GM23338 (cell line): ENCODE data around the gene RFFL. TPM values are rescaled to one million over a fixed set of nuclear protein-coding genes. Genes with fewer than 3 reads are reported as not detected.

Source experiments
- ATAC-seq: fragments of 200-7000 bp; cut with Tn5 transposase; 3 replicates; pipeline ENCODE4 v1.9.1; 2020
- DNase-seq: peaks from one replicate; pipeline ENCODE4 v3.0.0-alpha.2; 2015; ENCODE audit warnings: low spot score
- H2AFZ ChIP-seq: fragments of 200-600 bp; sonication (generic); 2 replicates; pipeline ENCODE4 v1.8.0; 2016; ENCODE audit warnings: antibody characterized with exemption, mild to moderate bottlenecking, moderate library complexity
- H3F3A ChIP-seq: fragments of 200-600 bp; sonication (generic); replicated peaks from 2 replicates; pipeline ENCODE4 v1.8.0; 2017; ENCODE audit warnings: antibody characterized with exemption, mixed run types, low read depth
- H3K27ac ChIP-seq: fragments of 200-600 bp; sonication (generic); 2 replicates; pipeline ENCODE4 v1.6.1; 2016; ENCODE audit warnings: low read depth
- H3K27me3 ChIP-seq: fragments of 200-600 bp; sonication (generic); 2 replicates; pipeline ENCODE4 v1.8.0; 2016; ENCODE audit warnings: mild to moderate bottlenecking, mixed run types, moderate library complexity; ENCODE audit not compliant: insufficient read depth
- H3K36me3 ChIP-seq: fragments of 200-600 bp; sonication (generic); 2 replicates; pipeline ENCODE4 v1.8.0; 2016; ENCODE audit warnings: mild to moderate bottlenecking; ENCODE audit not compliant: insufficient read depth
- H3K4me1 ChIP-seq: fragments of 200-600 bp; sonication (generic); 2 replicates; pipeline ENCODE4 v1.8.0; 2016; ENCODE audit warnings: mild to moderate bottlenecking, moderate library complexity; ENCODE audit not compliant: insufficient read depth
- H3K4me2 ChIP-seq: fragments of 200-600 bp; sonication (generic); 2 replicates; pipeline ENCODE4 v1.7.1; 2017; ENCODE audit warnings: mixed run types
- H3K4me3 ChIP-seq: fragments of 200-600 bp; sonication (generic); 2 replicates; pipeline ENCODE4 v1.6.1; 2016; ENCODE audit warnings: mixed run types
- H3K79me2 ChIP-seq: fragments of 200-600 bp; sonication (generic); replicated peaks from 2 replicates; pipeline ENCODE4 v1.8.0; 2017; ENCODE audit warnings: mild to moderate bottlenecking; ENCODE audit not compliant: insufficient read depth
- H3K9me2 ChIP-seq: fragments of 200-600 bp; sonication (generic); 2 replicates; pipeline ENCODE4 v1.8.0; 2017; ENCODE audit not compliant: insufficient read depth
- H4K20me1 ChIP-seq: fragments of 200-600 bp; sonication (generic); replicated peaks from 2 replicates; pipeline ENCODE4 v1.8.0; 2017; ENCODE audit warnings: mild to moderate bottlenecking; ENCODE audit not compliant: insufficient read depth
- H3K27ac Mint-ChIP-seq: 2 replicates; pipeline ENCODE4 v1.8.0; 2020; ENCODE audit warnings: inconsistent platforms, mild to moderate bottlenecking, moderate library complexity, mixed read lengths
- H3K27me3 Mint-ChIP-seq: 3 replicates; pipeline ENCODE4 v1.8.0; 2022; ENCODE audit warnings: low read depth, mild to moderate bottlenecking, moderate library complexity, mixed read lengths, inconsistent platforms; ENCODE audit not compliant: insufficient read depth, poor library complexity
- H3K36me3 Mint-ChIP-seq: 3 replicates; pipeline ENCODE4 v1.8.0; 2021; ENCODE audit warnings: low read depth, mild to moderate bottlenecking, inconsistent platforms, moderate library complexity, mixed read lengths
- H3K4me1 Mint-ChIP-seq: 3 replicates; pipeline ENCODE4 v1.8.0; 2020; ENCODE audit warnings: mild to moderate bottlenecking, inconsistent platforms, mixed read lengths
- H3K4me3 Mint-ChIP-seq: 3 replicates; pipeline ENCODE4 v1.8.0; 2021; ENCODE audit warnings: moderate library complexity, mild to moderate bottlenecking, inconsistent platforms, mixed read lengths
- H3K9me3 Mint-ChIP-seq: 3 replicates; pipeline ENCODE4 v1.8.0; 2020; ENCODE audit warnings: moderate library complexity, mild to moderate bottlenecking, inconsistent platforms, mixed read lengths
- EZH2 ChIP-seq: fragments of 200-600 bp; sonication (generic); IDR thresholded peaks from one replicate; pipeline ENCODE4 v1.8.0; 2017; ENCODE audit warnings: antibody characterized with exemption, mild to moderate bottlenecking, low read depth; ENCODE audit not compliant: unreplicated experiment
- EZH2phosphoT487 ChIP-seq: fragments of 200-600 bp; sonication (generic); IDR thresholded peaks from one replicate; pipeline ENCODE4 v1.8.1; 2018; ENCODE audit warnings: antibody characterized with exemption; ENCODE audit not compliant: unreplicated experiment
- JUNB ChIP-seq: IDR thresholded peaks from one replicate; pipeline ENCODE4 v1.6.1; 2016; ENCODE audit warnings: antibody characterized with exemption; ENCODE audit not compliant: unreplicated experiment
- NANOG ChIP-seq: IDR thresholded peaks from 2 replicates; pipeline ENCODE4 v1.6.1; 2016; ENCODE audit warnings: antibody characterized with exemption, borderline replicate concordance
- POLR2AphosphoS5 ChIP-seq: IDR thresholded peaks from 2 replicates; pipeline ENCODE4 v1.6.1; 2016; ENCODE audit warnings: antibody characterized with exemption, low read depth
- STAT1 ChIP-seq: IDR thresholded peaks from one replicate; pipeline ENCODE4 v1.6.1; 2016; ENCODE audit warnings: antibody characterized with exemption; ENCODE audit not compliant: unreplicated experiment
- ZNF114 ChIP-seq: fragments of 250-450 bp; sonication (Bioruptor Pico); IDR thresholded peaks from 2 replicates; pipeline ENCODE4 v1.5.0; 2020; ENCODE audit warnings: mild to moderate bottlenecking, moderate library complexity
- ZNF331 ChIP-seq: fragments of 250-450 bp; sonication (Bioruptor Pico); IDR thresholded peaks from 2 replicates; pipeline ENCODE4 v1.5.0; 2020; ENCODE audit warnings: low read depth, mild to moderate bottlenecking, moderate library complexity
- polyA plus RNA-seq: library from polyadenylated mRNA; unstranded; fragments of >200 nt; fragmentation: Nextera tagmentation; extraction: Ambion mirVana; gene quantifications from 2 replicates; pipeline ENCODE4 v1.2.1, GENCODE V29; 2016
- total RNA-seq: library from RNA; depleted of rRNA; stranded (reverse); fragments of >200 nt; shearing (Covaris generic); gene quantifications from 2 replicates; pipeline ENCODE4 v1.2.3, GENCODE V29; 2014
- TF ChIP-seq, protein P1 (sequence below): IDR thresholded peaks from 2 replicates; pipeline ENCODE4 v1.6.1; 2016; ENCODE audit warnings: antibody characterized with exemption
- TF ChIP-seq, protein P2 (sequence below): IDR thresholded peaks from one replicate; pipeline ENCODE4 v1.6.1; 2018; ENCODE audit warnings: antibody characterized with exemption; ENCODE audit not compliant: unreplicated experiment
- TF ChIP-seq, protein P3 (sequence below): fragments of 250-450 bp; sonication (Bioruptor Pico); IDR thresholded peaks from 2 replicates; pipeline ENCODE4 v1.5.0; 2020; ENCODE audit warnings: mild to moderate bottlenecking, moderate library complexity

Gene RFFL
- total and polyA plus RNA-seq, 2 experiments from 2014 or later: 4.1 to 22.2 TPM

DNA sequence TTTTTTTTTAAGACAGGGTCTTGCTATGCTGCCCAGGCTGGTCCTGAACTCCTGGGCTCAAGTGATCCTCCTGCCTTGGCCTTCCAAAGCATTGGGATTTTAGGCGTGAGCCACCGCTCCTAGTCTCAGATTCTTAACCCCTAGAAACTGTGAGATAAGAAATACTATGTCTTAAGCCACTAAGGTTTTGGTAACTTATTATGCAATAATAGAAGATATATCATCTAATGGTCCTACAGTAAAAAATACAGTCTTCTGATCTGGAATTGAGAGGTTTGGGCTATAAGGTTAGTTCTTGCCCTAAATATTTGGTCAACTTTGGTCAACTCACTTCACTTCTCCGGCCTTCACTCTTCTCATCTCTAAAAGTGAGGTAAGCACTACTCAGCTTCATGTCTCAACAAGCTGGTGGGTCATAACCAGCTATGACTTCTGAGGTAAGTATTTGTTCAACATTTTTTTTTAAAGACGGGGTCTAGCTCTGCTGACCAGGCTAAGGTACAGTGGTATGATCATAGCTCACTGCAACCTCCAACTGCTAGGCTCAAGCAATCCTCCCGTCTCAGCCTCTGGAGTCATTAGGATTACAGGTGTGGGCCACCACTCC is 41.4 kb upstream of the RFFL start:
- H3K4me1 ChIP-seq: no peaks in the 10 kb centered on the region

DNA sequence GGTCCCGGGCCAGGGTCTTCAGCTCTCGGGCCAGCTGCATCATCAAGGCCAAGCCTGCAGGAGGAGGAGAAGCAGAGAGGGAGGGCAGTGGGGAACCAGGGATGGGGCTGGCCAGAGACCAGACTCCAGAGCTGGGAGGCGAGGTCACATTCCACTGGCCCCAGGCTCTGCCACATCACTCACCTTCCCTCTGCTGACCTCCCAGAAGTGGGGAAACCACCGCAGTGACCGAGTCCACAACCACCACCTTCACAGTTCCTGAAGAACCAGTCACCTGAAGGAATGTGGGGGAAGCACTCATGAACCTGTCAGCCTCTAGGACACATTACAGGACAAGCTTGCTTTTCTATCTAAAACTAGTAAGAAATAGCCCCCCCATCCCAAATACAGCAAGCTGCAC is 39.8 kb upstream of the RFFL start:
- H3K4me3 ChIP-seq: no peak overlapping the region
- ATAC-seq (no peak), DNase-seq (no peak)
- no peaks in the 10 kb centered on the region for H4K20me1 ChIP-seq
- H3K79me2 ChIP-seq: no peaks in the 10 kb centered on the region
- no peak overlapping the region for H3K4me2 ChIP-seq
- no peak overlapping the region for H3K27ac ChIP-seq
- no peaks in the 10 kb centered on the region for H3K9me2 ChIP-seq
- Mint-ChIP-seq H3K36me3 (peaks cover 35% of the 10 kb centered on the region), H3K4me3 (no peak overlapping the region), H3K27ac (no peak overlapping the region), H3K4me1 (no peaks in the 10 kb centered on the region), H3K9me3 (no peaks in the 10 kb centered on the region), H3K27me3 (peaks cover 2% of the 10 kb centered on the region)
- H3F3A ChIP-seq: no peaks in the 10 kb centered on the region
- H3K36me3 ChIP-seq: no peaks in the 10 kb centered on the region
- H3K4me1 ChIP-seq: no peaks in the 10 kb centered on the region
- no peaks in the 10 kb centered on the region for H3K27me3 ChIP-seq
- no peak overlapping the region for H2AFZ ChIP-seq
- no peak for TF ChIP-seq ZNF114 (CRISPR knock-in tag)
- TF ChIP-seq, protein P1, sequence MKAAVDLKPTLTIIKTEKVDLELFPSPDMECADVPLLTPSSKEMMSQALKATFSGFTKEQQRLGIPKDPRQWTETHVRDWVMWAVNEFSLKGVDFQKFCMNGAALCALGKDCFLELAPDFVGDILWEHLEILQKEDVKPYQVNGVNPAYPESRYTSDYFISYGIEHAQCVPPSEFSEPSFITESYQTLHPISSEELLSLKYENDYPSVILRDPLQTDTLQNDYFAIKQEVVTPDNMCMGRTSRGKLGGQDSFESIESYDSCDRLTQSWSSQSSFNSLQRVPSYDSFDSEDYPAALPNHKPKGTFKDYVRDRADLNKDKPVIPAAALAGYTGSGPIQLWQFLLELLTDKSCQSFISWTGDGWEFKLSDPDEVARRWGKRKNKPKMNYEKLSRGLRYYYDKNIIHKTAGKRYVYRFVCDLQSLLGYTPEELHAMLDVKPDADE: no peak
- TF ChIP-seq JUNB: no peak
- no peak for TF ChIP-seq EZH2
- TF ChIP-seq, protein P2, sequence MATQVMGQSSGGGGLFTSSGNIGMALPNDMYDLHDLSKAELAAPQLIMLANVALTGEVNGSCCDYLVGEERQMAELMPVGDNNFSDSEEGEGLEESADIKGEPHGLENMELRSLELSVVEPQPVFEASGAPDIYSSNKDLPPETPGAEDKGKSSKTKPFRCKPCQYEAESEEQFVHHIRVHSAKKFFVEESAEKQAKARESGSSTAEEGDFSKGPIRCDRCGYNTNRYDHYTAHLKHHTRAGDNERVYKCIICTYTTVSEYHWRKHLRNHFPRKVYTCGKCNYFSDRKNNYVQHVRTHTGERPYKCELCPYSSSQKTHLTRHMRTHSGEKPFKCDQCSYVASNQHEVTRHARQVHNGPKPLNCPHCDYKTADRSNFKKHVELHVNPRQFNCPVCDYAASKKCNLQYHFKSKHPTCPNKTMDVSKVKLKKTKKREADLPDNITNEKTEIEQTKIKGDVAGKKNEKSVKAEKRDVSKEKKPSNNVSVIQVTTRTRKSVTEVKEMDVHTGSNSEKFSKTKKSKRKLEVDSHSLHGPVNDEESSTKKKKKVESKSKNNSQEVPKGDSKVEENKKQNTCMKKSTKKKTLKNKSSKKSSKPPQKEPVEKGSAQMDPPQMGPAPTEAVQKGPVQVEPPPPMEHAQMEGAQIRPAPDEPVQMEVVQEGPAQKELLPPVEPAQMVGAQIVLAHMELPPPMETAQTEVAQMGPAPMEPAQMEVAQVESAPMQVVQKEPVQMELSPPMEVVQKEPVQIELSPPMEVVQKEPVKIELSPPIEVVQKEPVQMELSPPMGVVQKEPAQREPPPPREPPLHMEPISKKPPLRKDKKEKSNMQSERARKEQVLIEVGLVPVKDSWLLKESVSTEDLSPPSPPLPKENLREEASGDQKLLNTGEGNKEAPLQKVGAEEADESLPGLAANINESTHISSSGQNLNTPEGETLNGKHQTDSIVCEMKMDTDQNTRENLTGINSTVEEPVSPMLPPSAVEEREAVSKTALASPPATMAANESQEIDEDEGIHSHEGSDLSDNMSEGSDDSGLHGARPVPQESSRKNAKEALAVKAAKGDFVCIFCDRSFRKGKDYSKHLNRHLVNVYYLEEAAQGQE: no peak
- no peak for TF ChIP-seq STAT1
- TF ChIP-seq, protein P3, sequence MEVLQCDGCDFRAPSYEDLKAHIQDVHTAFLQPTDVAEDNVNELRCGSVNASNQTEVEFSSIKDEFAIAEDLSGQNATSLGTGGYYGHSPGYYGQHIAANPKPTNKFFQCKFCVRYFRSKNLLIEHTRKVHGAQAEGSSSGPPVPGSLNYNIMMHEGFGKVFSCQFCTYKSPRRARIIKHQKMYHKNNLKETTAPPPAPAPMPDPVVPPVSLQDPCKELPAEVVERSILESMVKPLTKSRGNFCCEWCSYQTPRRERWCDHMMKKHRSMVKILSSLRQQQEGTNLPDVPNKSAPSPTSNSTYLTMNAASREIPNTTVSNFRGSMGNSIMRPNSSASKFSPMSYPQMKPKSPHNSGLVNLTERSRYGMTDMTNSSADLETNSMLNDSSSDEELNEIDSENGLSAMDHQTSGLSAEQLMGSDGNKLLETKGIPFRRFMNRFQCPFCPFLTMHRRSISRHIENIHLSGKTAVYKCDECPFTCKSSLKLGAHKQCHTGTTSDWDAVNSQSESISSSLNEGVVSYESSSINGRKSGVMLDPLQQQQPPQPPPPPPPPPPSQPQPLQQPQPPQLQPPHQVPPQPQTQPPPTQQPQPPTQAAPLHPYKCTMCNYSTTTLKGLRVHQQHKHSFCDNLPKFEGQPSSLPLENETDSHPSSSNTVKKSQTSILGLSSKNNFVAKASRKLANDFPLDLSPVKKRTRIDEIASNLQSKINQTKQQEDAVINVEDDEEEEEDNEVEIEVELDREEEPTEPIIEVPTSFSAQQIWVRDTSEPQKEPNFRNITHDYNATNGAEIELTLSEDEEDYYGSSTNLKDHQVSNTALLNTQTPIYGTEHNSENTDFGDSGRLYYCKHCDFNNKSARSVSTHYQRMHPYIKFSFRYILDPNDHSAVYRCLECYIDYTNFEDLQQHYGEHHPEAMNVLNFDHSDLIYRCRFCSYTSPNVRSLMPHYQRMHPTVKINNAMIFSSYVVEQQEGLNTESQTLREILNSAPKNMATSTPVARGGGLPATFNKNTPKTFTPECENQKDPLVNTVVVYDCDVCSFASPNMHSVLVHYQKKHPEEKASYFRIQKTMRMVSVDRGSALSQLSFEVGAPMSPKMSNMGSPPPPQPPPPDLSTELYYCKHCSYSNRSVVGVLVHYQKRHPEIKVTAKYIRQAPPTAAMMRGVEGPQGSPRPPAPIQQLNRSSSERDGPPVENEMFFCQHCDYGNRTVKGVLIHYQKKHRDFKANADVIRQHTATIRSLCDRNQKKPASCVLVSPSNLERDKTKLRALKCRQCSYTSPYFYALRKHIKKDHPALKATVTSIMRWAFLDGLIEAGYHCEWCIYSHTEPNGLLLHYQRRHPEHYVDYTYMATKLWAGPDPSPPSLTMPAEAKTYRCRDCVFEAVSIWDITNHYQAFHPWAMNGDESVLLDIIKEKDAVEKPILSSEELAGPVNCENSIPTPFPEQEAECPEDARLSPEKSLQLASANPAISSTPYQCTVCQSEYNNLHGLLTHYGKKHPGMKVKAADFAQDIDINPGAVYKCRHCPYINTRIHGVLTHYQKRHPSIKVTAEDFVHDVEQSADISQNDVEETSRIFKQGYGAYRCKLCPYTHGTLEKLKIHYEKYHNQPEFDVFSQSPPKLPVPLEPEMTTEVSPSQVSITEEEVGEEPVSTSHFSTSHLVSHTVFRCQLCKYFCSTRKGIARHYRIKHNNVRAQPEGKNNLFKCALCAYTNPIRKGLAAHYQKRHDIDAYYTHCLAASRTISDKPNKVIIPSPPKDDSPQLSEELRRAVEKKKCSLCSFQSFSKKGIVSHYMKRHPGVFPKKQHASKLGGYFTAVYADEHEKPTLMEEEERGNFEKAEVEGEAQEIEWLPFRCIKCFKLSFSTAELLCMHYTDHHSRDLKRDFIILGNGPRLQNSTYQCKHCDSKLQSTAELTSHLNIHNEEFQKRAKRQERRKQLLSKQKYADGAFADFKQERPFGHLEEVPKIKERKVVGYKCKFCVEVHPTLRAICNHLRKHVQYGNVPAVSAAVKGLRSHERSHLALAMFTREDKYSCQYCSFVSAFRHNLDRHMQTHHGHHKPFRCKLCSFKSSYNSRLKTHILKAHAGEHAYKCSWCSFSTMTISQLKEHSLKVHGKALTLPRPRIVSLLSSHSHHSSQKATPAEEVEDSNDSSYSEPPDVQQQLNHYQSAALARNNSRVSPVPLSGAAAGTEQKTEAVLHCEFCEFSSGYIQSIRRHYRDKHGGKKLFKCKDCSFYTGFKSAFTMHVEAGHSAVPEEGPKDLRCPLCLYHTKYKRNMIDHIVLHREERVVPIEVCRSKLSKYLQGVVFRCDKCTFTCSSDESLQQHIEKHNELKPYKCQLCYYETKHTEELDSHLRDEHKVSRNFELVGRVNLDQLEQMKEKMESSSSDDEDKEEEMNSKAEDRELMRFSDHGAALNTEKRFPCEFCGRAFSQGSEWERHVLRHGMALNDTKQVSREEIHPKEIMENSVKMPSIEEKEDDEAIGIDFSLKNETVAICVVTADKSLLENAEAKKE (CRISPR knock-in tag): no peak
- no peak for TF ChIP-seq POLR2AphosphoS5
- no peak for TF ChIP-seq ZNF331 (CRISPR knock-in tag)

More for the DNA sequence above, 41.4 kb upstream of the RFFL start:
- no peak overlapping the region for H3K27ac ChIP-seq
- no peaks in the 10 kb centered on the region for H3K9me2 ChIP-seq
- H3K27me3 ChIP-seq: no peaks in the 10 kb centered on the region
- no peak overlapping the region for H3K4me2 ChIP-seq
- H3K4me3 ChIP-seq: no peak overlapping the region
- H3K27ac Mint-ChIP-seq: no peak overlapping the region
- no peaks in the 10 kb centered on the region for H3F3A ChIP-seq
- peaks cover 30% of the 10 kb centered on the region for H3K36me3 Mint-ChIP-seq
- H4K20me1 ChIP-seq: no peaks in the 10 kb centered on the region
- no peak overlapping the region for H3K4me3 Mint-ChIP-seq
- no peak for TF ChIP-seq JUNB
- TF ChIP-seq POLR2AphosphoS5: no peak
- no peak for TF ChIP-seq STAT1
- TF ChIP-seq ZNF331 (CRISPR knock-in tag): no peak
- TF ChIP-seq EZH2phosphoT487: no peak
- TF ChIP-seq NANOG: no peak
- no peaks in the 10 kb centered on the region for H3K36me3 ChIP-seq
- peaks cover 2% of the 10 kb centered on the region for H3K27me3 Mint-ChIP-seq
- no peak for ATAC-seq
- H3K79me2 ChIP-seq: no peaks in the 10 kb centered on the region
- H2AFZ ChIP-seq: no peak overlapping the region
- H3K9me3 Mint-ChIP-seq: no peaks in the 10 kb centered on the region
- no peak for DNase-seq
- H3K4me1 Mint-ChIP-seq: no peaks in the 10 kb centered on the region
